ENCODE results near the gene OPCML.

OPCML gene

GRCh38 chr11:132669949-132670348 is 862.4 kb downstream of the OPCML start:
- DNase-seq (ENCODE audit: low read depth): no peak

- DNase-seq (ENCODE audit: low read depth): no peak
Observed at GRCh38 chr11:132665205-132665604, 867.1 kb downstream of the OPCML start.

- no peak for DNase-seq (ENCODE audit: low read depth)
Observed at GRCh38 chr11:132658696-132659095, 873.6 kb downstream of the OPCML start.

GRCh38 chr11:132658004-132658403 is 874.3 kb downstream of the OPCML start:
- DNase-seq (ENCODE audit: low read depth): no peak

- DNase-seq (ENCODE audit: low read depth): no peak
Observed at GRCh38 chr11:132655187-132655855, 877.0 kb downstream of the OPCML start.

DNA sequence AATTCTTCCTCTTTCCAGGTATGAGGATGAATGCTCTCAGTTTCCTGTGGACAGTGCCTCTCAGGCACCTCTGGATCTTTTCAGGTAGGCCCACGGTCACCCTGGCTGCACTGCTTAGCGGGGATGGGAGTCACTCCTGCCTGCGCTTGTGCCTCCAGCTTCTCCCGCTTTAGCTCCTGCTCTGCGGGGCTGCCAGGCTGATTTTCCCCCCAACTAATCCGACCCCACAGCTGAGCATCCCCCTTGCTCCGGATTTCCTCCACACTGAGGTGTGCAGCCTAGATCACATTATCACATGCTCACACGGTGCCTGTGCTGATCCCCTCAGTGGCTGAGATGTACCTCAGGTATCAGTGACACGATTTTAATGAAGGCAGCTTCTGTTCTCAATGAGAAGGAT is 879.1 kb downstream of the OPCML start:
- no peak for DNase-seq (ENCODE audit: low read depth)

- DNase-seq (ENCODE audit: low read depth): no peak
Observed at GRCh38 chr11:132650969-132651720, 881.2 kb downstream of the OPCML start.

GRCh38 chr11:132649277-132649676 is 883.0 kb downstream of the OPCML start:
- no peak for DNase-seq (ENCODE audit: low read depth)

GRCh38 chr11:132648851-132649250 is 883.5 kb downstream of the OPCML start:
- no peak for DNase-seq (ENCODE audit: low read depth)

GRCh38 chr11:132646890-132647289 is 885.4 kb downstream of the OPCML start:
- no peak for DNase-seq (ENCODE audit: low read depth)

DNA sequence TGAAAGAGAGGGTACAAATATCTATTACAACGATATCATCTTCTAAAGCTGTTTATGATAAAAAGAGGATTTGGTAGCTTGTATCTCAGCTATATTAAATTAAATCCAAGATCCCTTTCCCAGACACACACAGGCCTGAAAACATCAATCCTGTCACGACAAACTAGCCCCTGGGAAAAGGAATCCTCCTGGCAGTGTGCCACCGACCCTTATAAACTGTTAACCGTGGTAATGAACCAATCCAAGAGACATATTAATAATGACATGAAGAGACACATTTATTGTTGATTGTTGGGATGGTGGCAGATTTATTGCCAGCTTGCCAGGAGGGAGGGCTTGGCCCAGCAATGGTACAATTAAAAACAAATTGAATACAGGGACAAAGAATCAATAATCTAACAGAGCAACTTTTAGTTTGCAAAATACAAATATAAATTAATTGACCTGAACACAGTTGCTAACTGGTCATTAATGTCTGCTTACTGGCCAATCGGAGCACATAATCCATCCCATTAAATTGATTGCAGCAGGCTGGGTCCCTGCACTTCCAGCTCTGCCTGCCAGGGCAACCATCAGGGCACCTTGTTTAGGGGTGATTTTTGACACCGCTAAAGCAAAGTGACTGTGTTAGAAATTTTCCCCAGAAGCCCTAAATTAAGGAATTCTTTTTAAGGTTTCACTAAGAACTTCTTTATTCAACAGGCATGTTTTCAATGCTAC is 887.6 kb downstream of the OPCML start:
- no peak for DNase-seq (ENCODE audit: low read depth)

GRCh38 chr11:132643239-132643638 is 889.1 kb downstream of the OPCML start:
- no peak for DNase-seq (ENCODE audit: low read depth)

- DNase-seq (ENCODE audit: low read depth): no peak
Observed at GRCh38 chr11:132640952-132641351, 891.3 kb downstream of the OPCML start.

GRCh38 chr11:132639986-132640385 is 892.3 kb downstream of the OPCML start:
- DNase-seq (ENCODE audit: low read depth): no peak

GRCh38 chr11:132639403-132639802 is 892.9 kb downstream of the OPCML start:
- no peak for DNase-seq (ENCODE audit: low read depth)

GRCh38 chr11:132638423-132638822 is 893.9 kb downstream of the OPCML start:
- no peak for DNase-seq (ENCODE audit: low read depth)

DNA sequence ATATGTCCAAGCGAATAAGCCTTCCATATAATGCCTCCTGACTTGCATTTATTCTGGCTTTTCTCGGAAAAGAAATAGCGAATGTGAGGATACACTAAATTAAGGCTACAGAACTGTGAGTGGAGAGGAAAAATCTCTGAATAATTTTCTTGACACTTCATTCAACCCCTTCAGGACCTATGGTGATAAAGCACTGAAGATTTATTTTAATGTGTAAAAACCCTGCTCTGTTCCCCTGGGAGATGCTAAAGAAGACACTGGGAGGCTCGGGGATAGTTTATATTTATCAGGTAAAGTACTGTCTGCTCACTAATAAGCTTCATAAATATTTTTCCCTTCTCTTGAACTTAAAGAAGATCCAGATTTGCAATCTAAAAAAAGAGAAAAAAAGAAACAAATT is 895.8 kb downstream of the OPCML start:
- DNase-seq (ENCODE audit: low read depth): no peak

DNA sequence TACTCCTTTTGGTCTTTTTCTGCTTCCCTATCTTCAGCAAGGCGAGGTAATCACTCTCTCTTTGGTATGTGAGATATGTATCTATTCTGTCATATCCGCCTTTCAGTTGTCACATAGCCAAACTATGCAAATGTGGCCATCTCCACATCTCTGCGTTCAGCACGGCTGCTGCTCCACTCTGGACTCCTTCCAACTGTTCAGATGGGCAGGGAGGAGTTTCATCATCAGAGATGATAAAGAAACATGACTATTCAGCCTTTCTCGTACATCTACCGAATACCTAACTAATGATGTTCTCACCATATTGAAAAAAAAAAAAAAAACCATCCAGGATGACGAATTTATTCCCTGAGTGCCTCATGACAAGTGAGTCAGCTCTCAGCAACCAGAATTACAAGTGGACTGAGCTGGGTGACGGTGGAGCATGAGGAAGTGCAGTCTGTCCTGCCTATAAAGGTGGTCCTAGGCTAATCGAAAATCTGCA is 899.6 kb downstream of the OPCML start:
- DNase-seq (ENCODE audit: low read depth): no peak

DNA sequence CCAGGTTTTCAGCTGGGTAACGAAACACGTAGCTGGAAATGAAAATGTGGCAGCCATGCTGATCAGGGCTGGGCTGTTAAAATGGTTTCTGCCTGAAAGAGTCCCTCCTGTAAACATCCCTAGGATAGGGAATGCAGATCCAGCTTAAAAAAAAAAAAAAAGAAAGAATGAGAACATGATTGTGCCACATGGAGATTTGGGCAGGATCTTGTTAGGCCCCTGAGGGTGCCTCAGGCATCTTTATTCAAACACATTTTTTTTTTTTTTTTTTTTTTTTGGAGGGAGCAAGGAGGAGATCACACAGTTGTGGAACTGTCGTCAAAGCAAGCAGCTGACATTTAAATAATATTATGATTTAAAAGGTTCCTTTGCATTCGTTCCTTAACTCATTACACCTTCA is 900.3 kb downstream of the OPCML start:
- DNase-seq (ENCODE audit: low read depth): no peak

GRCh38 chr11:132627981-132628380 is 904.3 kb downstream of the OPCML start:
- no peak for DNase-seq (ENCODE audit: low read depth)

GRCh38 chr11:132626446-132626845 is 905.9 kb downstream of the OPCML start:
- DNase-seq (ENCODE audit: low read depth): no peak

GRCh38 chr11:132623511-132623910 is 908.8 kb downstream of the OPCML start:
- no peak for DNase-seq (ENCODE audit: low read depth)

All from T follicular helper cell (primary cell).